ENCODE data around the gene EVC.

EVC gene

GRCh38 chr4:5755679-5756078 is 44.7 kb downstream of the EVC start:
- H3K36me3 ChIP-seq (ENCODE audit: control insufficient read depth in 2 of 2, insufficient read depth in 2 of 2, low read length in 2 of 2), result peaks cover 59 to 60% of the 10 kb centered on the region in 2 donors
- H3K27me3 ChIP-seq (ENCODE audit: control insufficient read depth in 1 of 2, insufficient read depth in 2 of 2, low read length in 2 of 2), result no peaks in the 10 kb centered on the region
- no peaks in the 10 kb centered on the region for H3K4me1 ChIP-seq (ENCODE audit: control insufficient read depth, insufficient read depth, low read length)
- H3K4me3 ChIP-seq (ENCODE audit: low read length in 2 of 2), result no peak overlapping the region
- no peaks in the 10 kb centered on the region for H3K9me3 ChIP-seq (ENCODE audit: control insufficient read depth in 2 of 2, low read length in 2 of 2)
- no peak overlapping the region for H3K27ac ChIP-seq (ENCODE audit: low read length)
- H3K9ac ChIP-seq (ENCODE audit: low read length in 2 of 2), result no peak overlapping the region

GRCh38 chr4:5756271-5756670 is 45.3 kb downstream of the EVC start:
- H3K27ac ChIP-seq (ENCODE audit: low read length), result no peak overlapping the region

GRCh38 chr4:5757091-5757490 is 46.1 kb downstream of the EVC start:
- Histone ChIP-seq H3K36me3 (ENCODE audit: control insufficient read depth in 2 of 2, insufficient read depth in 2 of 2, low read length in 2 of 2) (peaks cover 51 to 59% of the 10 kb centered on the region in 2 donors), H3K4me3 (ENCODE audit: low read length in 2 of 2) (no peak overlapping the region), H3K9ac (ENCODE audit: low read length in 2 of 2) (no peak overlapping the region), H3K27me3 (ENCODE audit: control insufficient read depth in 1 of 2, insufficient read depth in 2 of 2, low read length in 2 of 2) (no peaks in the 10 kb centered on the region), H3K4me1 (ENCODE audit: control insufficient read depth, insufficient read depth, low read length) (no peaks in the 10 kb centered on the region), H3K27ac (ENCODE audit: low read length) (no peak overlapping the region), H3K9me3 (ENCODE audit: control insufficient read depth in 2 of 2, low read length in 2 of 2) (no peaks in the 10 kb centered on the region)

More at GRCh38 chr4:5756271-5756670, 45.3 kb downstream of the EVC start:
- no peaks in the 10 kb centered on the region for H3K9me3 ChIP-seq (ENCODE audit: control insufficient read depth in 2 of 2, low read length in 2 of 2)
- H3K36me3 ChIP-seq (ENCODE audit: control insufficient read depth in 2 of 2, insufficient read depth in 2 of 2, low read length in 2 of 2), result peaks cover 55 to 59% of the 10 kb centered on the region in 2 donors
- H3K4me1 ChIP-seq (ENCODE audit: control insufficient read depth, insufficient read depth, low read length), result no peaks in the 10 kb centered on the region
- no peak overlapping the region for H3K9ac ChIP-seq (ENCODE audit: low read length in 2 of 2)
- no peaks in the 10 kb centered on the region for H3K27me3 ChIP-seq (ENCODE audit: control insufficient read depth in 1 of 2, insufficient read depth in 2 of 2, low read length in 2 of 2)
- H3K4me3 ChIP-seq (ENCODE audit: low read length in 2 of 2), result no peak overlapping the region

GRCh38 chr4:5757536-5757935 is 46.5 kb downstream of the EVC start:
- Histone ChIP-seq H3K4me1 (ENCODE audit: control insufficient read depth, insufficient read depth, low read length) (no peaks in the 10 kb centered on the region), H3K9ac (ENCODE audit: low read length in 2 of 2) (no peak overlapping the region), H3K36me3 (ENCODE audit: control insufficient read depth in 2 of 2, insufficient read depth in 2 of 2, low read length in 2 of 2) (peaks cover 51 to 59% of the 10 kb centered on the region in 2 donors), H3K27me3 (ENCODE audit: control insufficient read depth in 1 of 2, insufficient read depth in 2 of 2, low read length in 2 of 2) (no peaks in the 10 kb centered on the region), H3K9me3 (ENCODE audit: control insufficient read depth in 2 of 2, low read length in 2 of 2) (no peaks in the 10 kb centered on the region), H3K4me3 (ENCODE audit: low read length in 2 of 2) (no peak overlapping the region), H3K27ac (ENCODE audit: low read length) (no peak overlapping the region)

- H3K36me3 ChIP-seq (ENCODE audit: control insufficient read depth in 2 of 2, insufficient read depth in 2 of 2, low read length in 2 of 2), result peaks cover 49 to 54% of the 10 kb centered on the region in 2 donors
- no peak overlapping the region for H3K27ac ChIP-seq (ENCODE audit: low read length)
- no peaks in the 10 kb centered on the region for H3K4me1 ChIP-seq (ENCODE audit: control insufficient read depth, insufficient read depth, low read length)
Measured at GRCh38 chr4:5757954-5758353, 47.0 kb downstream of the EVC start.

GRCh38 chr4:5758741-5759140 is 47.7 kb downstream of the EVC start:
- Histone ChIP-seq H3K36me3 (ENCODE audit: control insufficient read depth in 2 of 2, insufficient read depth in 2 of 2, low read length in 2 of 2) (peaks cover 42 to 47% of the 10 kb centered on the region in 2 donors), H3K27ac (ENCODE audit: low read length) (no peak overlapping the region), H3K9ac (ENCODE audit: low read length in 2 of 2) (no peak overlapping the region), H3K27me3 (ENCODE audit: control insufficient read depth in 1 of 2, insufficient read depth in 2 of 2, low read length in 2 of 2) (no peaks in the 10 kb centered on the region), H3K4me1 (ENCODE audit: control insufficient read depth, insufficient read depth, low read length) (no peaks in the 10 kb centered on the region), H3K9me3 (ENCODE audit: control insufficient read depth in 2 of 2, low read length in 2 of 2) (no peaks in the 10 kb centered on the region), H3K4me3 (ENCODE audit: low read length in 2 of 2) (no peak overlapping the region)

More at GRCh38 chr4:5757954-5758353, 47.0 kb downstream of the EVC start:
- no peaks in the 10 kb centered on the region for H3K9me3 ChIP-seq (ENCODE audit: control insufficient read depth in 2 of 2, low read length in 2 of 2)
- no peak overlapping the region for H3K9ac ChIP-seq (ENCODE audit: low read length in 2 of 2)
- H3K4me3 ChIP-seq (ENCODE audit: low read length in 2 of 2), result no peak overlapping the region
- no peaks in the 10 kb centered on the region for H3K27me3 ChIP-seq (ENCODE audit: control insufficient read depth in 1 of 2, insufficient read depth in 2 of 2, low read length in 2 of 2)

- Histone ChIP-seq H3K27me3 (ENCODE audit: control insufficient read depth in 1 of 2, insufficient read depth in 2 of 2, low read length in 2 of 2) (no peaks in the 10 kb centered on the region), H3K4me3 (ENCODE audit: low read length in 2 of 2) (no peak overlapping the region), H3K27ac (ENCODE audit: low read length) (no peak overlapping the region), H3K4me1 (ENCODE audit: control insufficient read depth, insufficient read depth, low read length) (no peaks in the 10 kb centered on the region), H3K9me3 (ENCODE audit: control insufficient read depth in 2 of 2, low read length in 2 of 2) (no peaks in the 10 kb centered on the region), H3K9ac (ENCODE audit: low read length in 2 of 2) (no peak overlapping the region), H3K36me3 (ENCODE audit: control insufficient read depth in 2 of 2, insufficient read depth in 2 of 2, low read length in 2 of 2) (peaks cover 35 to 40% of the 10 kb centered on the region in 2 donors)
Measured at GRCh38 chr4:5759236-5760075, 48.5 kb downstream of the EVC start.

GRCh38 chr4:5760246-5760645 is 49.2 kb downstream of the EVC start:
- no peaks in the 10 kb centered on the region for H3K9me3 ChIP-seq (ENCODE audit: control insufficient read depth in 2 of 2, low read length in 2 of 2)
- H3K27me3 ChIP-seq (ENCODE audit: control insufficient read depth in 1 of 2, insufficient read depth in 2 of 2, low read length in 2 of 2), result no peaks in the 10 kb centered on the region
- no peaks in the 10 kb centered on the region for H3K4me1 ChIP-seq (ENCODE audit: control insufficient read depth, insufficient read depth, low read length)
- H3K9ac ChIP-seq (ENCODE audit: low read length in 2 of 2), result no peak overlapping the region
- peaks cover 31 to 33% of the 10 kb centered on the region in 2 donors for H3K36me3 ChIP-seq (ENCODE audit: control insufficient read depth in 2 of 2, insufficient read depth in 2 of 2, low read length in 2 of 2)
- no peak overlapping the region for H3K27ac ChIP-seq (ENCODE audit: low read length)
- H3K4me3 ChIP-seq (ENCODE audit: low read length in 2 of 2), result no peak overlapping the region

GRCh38 chr4:5760936-5761480 is 50.0 kb downstream of the EVC start:
- no peak overlapping the region for H3K9ac ChIP-seq (ENCODE audit: low read length in 2 of 2)
- H3K4me1 ChIP-seq (ENCODE audit: control insufficient read depth, insufficient read depth, low read length), result no peaks in the 10 kb centered on the region
- H3K9me3 ChIP-seq (ENCODE audit: control insufficient read depth in 2 of 2, low read length in 2 of 2), result no peaks in the 10 kb centered on the region
- H3K27me3 ChIP-seq (ENCODE audit: control insufficient read depth in 1 of 2, insufficient read depth in 2 of 2, low read length in 2 of 2), result no peaks in the 10 kb centered on the region
- H3K36me3 ChIP-seq (ENCODE audit: control insufficient read depth in 2 of 2, insufficient read depth in 2 of 2, low read length in 2 of 2), result peaks cover 25 to 30% of the 10 kb centered on the region in 2 donors
- H3K4me3 ChIP-seq (ENCODE audit: low read length in 2 of 2), result no peak overlapping the region
- no peak overlapping the region for H3K27ac ChIP-seq (ENCODE audit: low read length)

- Histone ChIP-seq H3K4me1 (ENCODE audit: control insufficient read depth, insufficient read depth, low read length) (no peaks in the 10 kb centered on the region), H3K9ac (ENCODE audit: low read length in 2 of 2) (no peak overlapping the region), H3K27me3 (ENCODE audit: control insufficient read depth in 1 of 2, insufficient read depth in 2 of 2, low read length in 2 of 2) (no peaks in the 10 kb centered on the region), H3K36me3 (ENCODE audit: control insufficient read depth in 2 of 2, insufficient read depth in 2 of 2, low read length in 2 of 2) (peaks cover 10 to 17% of the 10 kb centered on the region in 2 donors), H3K4me3 (ENCODE audit: low read length in 2 of 2) (no peak overlapping the region), H3K27ac (ENCODE audit: low read length) (no peak overlapping the region), H3K9me3 (ENCODE audit: control insufficient read depth in 2 of 2, low read length in 2 of 2) (no peaks in the 10 kb centered on the region)
Measured at GRCh38 chr4:5770051-5770450, 59.0 kb downstream of the EVC start.

Data from stomach smooth muscle (tissue), 2 donors.